ENCODE measurements around the gene TPO.
"Not testable (repeated sequence)": the region's sequence is repeated elsewhere in the genome, so short reads cannot be mapped to it uniquely, and the experiment has no call there.

The TPO gene

GRCh38 chr2:1563084-1563857 is 150.0 kb downstream of the TPO start:
- Mint-ChIP-seq H3K4me1 (no peaks in the 10 kb centered on the region), H3K9me3 (peaks cover 13% of the 10 kb centered on the region), H3K4me3 (no peak overlapping the region), H3K27ac (no peak overlapping the region), H3K27me3 (ENCODE audit: low read depth) (peaks cover 16% of the 10 kb centered on the region), H3K36me3 (ENCODE audit: low read depth) (no peaks in the 10 kb centered on the region)
- no peak for TF ChIP-seq CTCF (IDR thresholded peaks at IDR 0.05; ENCODE audit: unreplicated experiment in 3 of 3)

GRCh38 chr2:1563943-1564891 is 151.0 kb downstream of the TPO start:
- Mint-ChIP-seq H3K4me1 (no peaks in the 10 kb centered on the region), H3K4me3 (no peak overlapping the region), H3K27ac (no peak overlapping the region), H3K27me3 (ENCODE audit: low read depth) (peaks cover 16% of the 10 kb centered on the region), H3K9me3 (peaks cover 13% of the 10 kb centered on the region), H3K36me3 (ENCODE audit: low read depth) (no peaks in the 10 kb centered on the region)
- TF ChIP-seq CTCF (IDR thresholded peaks at IDR 0.05; ENCODE audit: unreplicated experiment in 3 of 3), result no peak

- peaks cover 24% of the 10 kb centered on the region for H3K27me3 Mint-ChIP-seq (ENCODE audit: low read depth)
- H3K4me3 Mint-ChIP-seq, result no peak overlapping the region
- no peaks in the 10 kb centered on the region for H3K4me1 Mint-ChIP-seq
- H3K27ac Mint-ChIP-seq, result no peak overlapping the region
- no peak for TF ChIP-seq CTCF (IDR thresholded peaks at IDR 0.05; ENCODE audit: unreplicated experiment in 3 of 3)
- H3K9me3 Mint-ChIP-seq, result peaks cover 13% of the 10 kb centered on the region
- no peaks in the 10 kb centered on the region for H3K36me3 Mint-ChIP-seq (ENCODE audit: low read depth)
Measured at GRCh38 chr2:1567556-1568344, 154.5 kb downstream of the TPO start.

- not testable (repeated sequence) for H3K4me3 Mint-ChIP-seq; H3K36me3 Mint-ChIP-seq (ENCODE audit: low read depth); H3K27ac Mint-ChIP-seq; H3K4me1 Mint-ChIP-seq
- Mint-ChIP-seq H3K9me3 (peaks cover 13% of the 10 kb centered on the region), H3K27me3 (ENCODE audit: low read depth) (peaks cover 24% of the 10 kb centered on the region)
Measured at GRCh38 chr2:1568345-1568668, 155.0 kb downstream of the TPO start.

- Mint-ChIP-seq H3K4me1 (no peaks in the 10 kb centered on the region), H3K4me3 (no peak overlapping the region), H3K27ac (no peak overlapping the region), H3K27me3 (ENCODE audit: low read depth) (peaks cover 28% of the 10 kb centered on the region), H3K36me3 (ENCODE audit: low read depth) (no peaks in the 10 kb centered on the region), H3K9me3 (peaks cover 13% of the 10 kb centered on the region)
- no peak for TF ChIP-seq CTCF (IDR thresholded peaks at IDR 0.05; ENCODE audit: unreplicated experiment in 3 of 3)
Measured at GRCh38 chr2:1569879-1570450, 156.7 kb downstream of the TPO start.
